ENCODE measurements around the gene SPAG5.

SPAG5 gene

DNA sequence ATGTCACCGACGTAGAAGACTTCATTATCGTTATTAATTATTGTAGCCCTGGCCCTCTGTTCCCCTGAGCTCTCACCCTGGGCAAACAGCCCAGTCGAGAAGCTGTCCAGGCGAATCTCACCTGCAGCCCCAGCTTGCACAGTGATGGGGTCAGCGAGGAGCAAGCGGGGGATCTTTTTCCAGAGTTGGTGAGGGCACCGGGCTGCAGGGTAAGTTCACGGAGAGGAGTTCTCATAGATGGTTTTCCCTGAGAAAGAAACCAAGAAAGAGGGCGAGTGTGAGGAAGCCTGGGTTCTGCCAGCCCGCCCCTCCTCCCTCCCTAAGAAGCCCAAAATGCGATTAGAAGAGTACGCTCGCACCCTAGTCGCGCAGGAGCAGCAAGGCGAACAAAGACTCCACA is 436 bp downstream of the SPAG5 start:
- H3K27ac ChIP-seq (ENCODE audit: low read depth, low read length) = peak overlapping the region; percentile 77

DNA sequence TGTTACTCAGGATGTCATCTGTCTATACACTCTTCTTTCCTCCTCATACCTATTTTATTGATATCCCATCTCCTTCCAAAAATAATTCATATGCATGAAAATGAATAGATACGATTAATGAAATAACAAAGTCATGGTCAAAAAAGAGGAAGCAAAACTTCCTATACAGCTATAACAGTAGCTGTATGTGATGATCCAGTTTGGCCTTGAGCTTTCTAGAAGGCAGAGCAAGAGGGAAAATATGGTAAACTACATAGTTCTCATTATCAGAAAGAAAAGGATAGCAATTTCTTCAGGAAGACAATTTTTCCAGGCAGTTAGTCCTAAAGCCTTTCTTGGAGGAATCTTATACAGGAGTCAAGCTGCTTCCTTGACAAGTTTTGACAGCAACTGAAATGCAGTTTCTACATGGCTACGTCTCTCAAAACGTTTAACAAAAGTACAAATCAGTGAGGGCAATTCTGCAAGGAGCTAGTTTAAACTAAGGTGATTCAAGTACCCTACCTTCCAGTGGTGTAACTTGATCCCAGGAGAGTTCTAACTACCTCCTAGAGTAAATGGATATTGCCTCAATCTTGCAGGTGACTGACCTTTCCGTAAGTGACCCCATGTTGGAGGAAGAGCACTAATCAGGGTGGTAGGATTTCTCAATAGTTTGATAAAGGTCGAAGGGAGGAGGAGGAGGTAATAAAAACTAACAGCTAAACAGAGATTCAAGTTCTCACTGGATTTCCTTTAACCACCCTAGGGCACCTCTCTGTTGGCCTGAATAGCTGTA is 1.0 kb downstream of the SPAG5 start:
- Histone ChIP-seq H3K9me2 (replicated peaks; ENCODE audit: insufficient read depth, low read length) (no peaks in the 10 kb centered on the region), H3K4me3 (ENCODE audit: insufficient read depth, low read length, poor library complexity, severe bottlenecking) (peak overlapping the region; percentile 91), H3K9me3 (ENCODE audit: insufficient read depth, low read length) (no peaks in the 10 kb centered on the region), H4K20me1 (ENCODE audit: low read depth, low read length) (peaks cover 5% of the 10 kb centered on the region; the same call in 1 of the 2 replicates), H3K27ac (ENCODE audit: low read depth, low read length) (peak overlapping the region; percentile 77), H3K79me2 (ENCODE audit: insufficient read depth, low read length) (peaks cover 41% of the 10 kb centered on the region), H3F3A (ENCODE audit: insufficient read depth) (peaks cover 17% of the 10 kb centered on the region), H3K4me2 (ENCODE audit: low read depth, low read length, poor library complexity, severe bottlenecking) (peak overlapping the region; percentile 83), H3K36me3 (ENCODE audit: low read length) (peaks cover 8% of the 10 kb centered on the region; the same call in 1 of the 2 replicates), H3K27me3 (ENCODE audit: low read length) (no peaks in the 10 kb centered on the region), H3K9ac (ENCODE audit: low read length) (peak overlapping the region; percentile 88), H2AFZ (ENCODE audit: low read depth, low read length, severe bottlenecking) (peak overlapping the region; percentile 90)
- TF ChIP-seq, protein P1, sequence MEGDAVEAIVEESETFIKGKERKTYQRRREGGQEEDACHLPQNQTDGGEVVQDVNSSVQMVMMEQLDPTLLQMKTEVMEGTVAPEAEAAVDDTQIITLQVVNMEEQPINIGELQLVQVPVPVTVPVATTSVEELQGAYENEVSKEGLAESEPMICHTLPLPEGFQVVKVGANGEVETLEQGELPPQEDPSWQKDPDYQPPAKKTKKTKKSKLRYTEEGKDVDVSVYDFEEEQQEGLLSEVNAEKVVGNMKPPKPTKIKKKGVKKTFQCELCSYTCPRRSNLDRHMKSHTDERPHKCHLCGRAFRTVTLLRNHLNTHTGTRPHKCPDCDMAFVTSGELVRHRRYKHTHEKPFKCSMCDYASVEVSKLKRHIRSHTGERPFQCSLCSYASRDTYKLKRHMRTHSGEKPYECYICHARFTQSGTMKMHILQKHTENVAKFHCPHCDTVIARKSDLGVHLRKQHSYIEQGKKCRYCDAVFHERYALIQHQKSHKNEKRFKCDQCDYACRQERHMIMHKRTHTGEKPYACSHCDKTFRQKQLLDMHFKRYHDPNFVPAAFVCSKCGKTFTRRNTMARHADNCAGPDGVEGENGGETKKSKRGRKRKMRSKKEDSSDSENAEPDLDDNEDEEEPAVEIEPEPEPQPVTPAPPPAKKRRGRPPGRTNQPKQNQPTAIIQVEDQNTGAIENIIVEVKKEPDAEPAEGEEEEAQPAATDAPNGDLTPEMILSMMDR (IDR thresholded peaks at IDR 0.05; ENCODE audit: insufficient read depth, low read length, poor library complexity, severe bottlenecking) = no peak
- no peak for TF ChIP-seq EZH2phosphoT487 (conservative IDR thresholded peaks at IDR 0.05; ENCODE audit: low read length)

More for the DNA sequence above, 436 bp downstream of the SPAG5 start:
- Histone ChIP-seq H3K79me2 (ENCODE audit: insufficient read depth, low read length) (peaks cover 36% of the 10 kb centered on the region), H3K27me3 (ENCODE audit: low read length) (no peaks in the 10 kb centered on the region), H3K36me3 (ENCODE audit: low read length) (peaks cover 3% of the 10 kb centered on the region; the same call in 1 of the 2 replicates), H3K9ac (ENCODE audit: low read length) (peak overlapping the region; percentile 88), H3K4me3 (ENCODE audit: insufficient read depth, low read length, poor library complexity, severe bottlenecking) (peak overlapping the region; percentile 91), H4K20me1 (ENCODE audit: low read depth, low read length) (peaks cover 5% of the 10 kb centered on the region; the same call in 1 of the 2 replicates), H2AFZ (ENCODE audit: low read depth, low read length, severe bottlenecking) (peak overlapping the region; percentile 90), H3K9me3 (ENCODE audit: insufficient read depth, low read length) (no peaks in the 10 kb centered on the region), H3K9me2 (replicated peaks; ENCODE audit: insufficient read depth, low read length) (no peaks in the 10 kb centered on the region), H3K4me2 (ENCODE audit: low read depth, low read length, poor library complexity, severe bottlenecking) (peak overlapping the region; percentile 83), H3F3A (ENCODE audit: insufficient read depth) (peaks cover 17% of the 10 kb centered on the region)
- no peak for TF ChIP-seq EZH2phosphoT487 (conservative IDR thresholded peaks at IDR 0.05; ENCODE audit: low read length)
- TF ChIP-seq, protein P1 (IDR thresholded peaks at IDR 0.05; ENCODE audit: insufficient read depth, low read length, poor library complexity, severe bottlenecking) = no peak

DNA sequence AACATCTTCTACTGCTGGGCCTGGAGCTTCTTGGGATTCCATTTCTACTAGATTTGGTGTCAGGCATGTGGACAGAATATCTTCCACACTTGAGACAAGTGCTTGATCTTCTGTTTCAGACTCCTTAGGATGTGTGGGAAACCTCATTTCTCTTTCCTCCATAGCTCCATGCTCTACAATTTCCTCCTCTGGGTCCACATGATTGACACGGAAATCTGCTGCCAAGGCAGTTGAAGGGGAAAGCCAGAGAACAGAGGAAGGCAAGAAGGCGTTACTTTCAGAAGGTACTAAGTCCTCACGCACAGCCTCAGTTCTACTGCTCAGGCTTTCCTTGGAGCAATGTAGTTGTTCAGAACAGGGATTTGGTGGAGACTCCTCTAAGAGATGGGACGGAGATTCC is 6.6 kb downstream of the SPAG5 start:
- peaks cover 46% of the 10 kb centered on the region for H3K36me3 ChIP-seq (ENCODE audit: low read length)
- peaks cover 5% of the 10 kb centered on the region; the same call in 1 of the 2 replicates for H3F3A ChIP-seq (ENCODE audit: insufficient read depth)
- H3K27me3 ChIP-seq (ENCODE audit: low read length) = no peaks in the 10 kb centered on the region

More for the DNA sequence above, 6.6 kb downstream of the SPAG5 start:
- Histone ChIP-seq H3K9ac (ENCODE audit: low read length) (no peak overlapping the region), H2AFZ (ENCODE audit: low read depth, low read length, severe bottlenecking) (no peak overlapping the region), H3K27ac (ENCODE audit: low read depth, low read length) (no peak overlapping the region), H4K20me1 (ENCODE audit: low read depth, low read length) (peaks cover 5% of the 10 kb centered on the region; the same call in 1 of the 2 replicates), H3K9me2 (replicated peaks; ENCODE audit: insufficient read depth, low read length) (no peaks in the 10 kb centered on the region), H3K79me2 (ENCODE audit: insufficient read depth, low read length) (peaks cover 43% of the 10 kb centered on the region), H3K4me2 (ENCODE audit: low read depth, low read length, poor library complexity, severe bottlenecking) (no peak overlapping the region), H3K4me3 (ENCODE audit: insufficient read depth, low read length, poor library complexity, severe bottlenecking) (no peak overlapping the region), H3K9me3 (ENCODE audit: insufficient read depth, low read length) (no peaks in the 10 kb centered on the region)
- TF ChIP-seq EZH2phosphoT487 (conservative IDR thresholded peaks at IDR 0.05; ENCODE audit: low read length) = no peak
- TF ChIP-seq, protein P1 (IDR thresholded peaks at IDR 0.05; ENCODE audit: insufficient read depth, low read length, poor library complexity, severe bottlenecking) = no peak
